ENCODE results near the gene MON2.
A peak's percentile ranks its signal among the peaks of the same experiment; 100 is the strongest.
"Not testable (repeated sequence)": the region's sequence is repeated elsewhere in the genome, so short reads cannot be mapped to it uniquely, and the experiment has no call there.

The MON2 gene

GRCh38 chr12:62552906-62553556 is 86.4 kb downstream of the MON2 start:
- no peak for DNase-seq

- DNase-seq: not testable (repeated sequence)
Observed at GRCh38 chr12:62559366-62559765, 92.7 kb downstream of the MON2 start.

GRCh38 chr12:62562846-62563245 is 96.2 kb downstream of the MON2 start:
- peak; percentile 58 for DNase-seq

GRCh38 chr12:62575036-62575435 is 108.4 kb downstream of the MON2 start:
- DNase-seq: no peak

- no peak for DNase-seq
Observed at GRCh38 chr12:62576503-62576902, 109.9 kb downstream of the MON2 start.

GRCh38 chr12:62578726-62579125 is 112.1 kb downstream of the MON2 start:
- no peak for DNase-seq

GRCh38 chr12:62581288-62582064 is 114.8 kb downstream of the MON2 start:
- DNase-seq: peak; percentile 64

GRCh38 chr12:62582065-62582366 is 115.4 kb downstream of the MON2 start:
- no peak for DNase-seq

- DNase-seq: no peak
Observed at GRCh38 chr12:62584619-62585018, 118.0 kb downstream of the MON2 start.

GRCh38 chr12:62586850-62587249 is 120.2 kb downstream of the MON2 start:
- DNase-seq: no peak

- DNase-seq: no peak
Observed at GRCh38 chr12:62588916-62589315, 122.3 kb downstream of the MON2 start.

GRCh38 chr12:62597253-62597652 is 130.6 kb downstream of the MON2 start:
- no peak for DNase-seq

- no peak for DNase-seq
Observed at GRCh38 chr12:62598846-62599245, 132.2 kb downstream of the MON2 start.

- DNase-seq: no peak
Observed at GRCh38 chr12:62599854-62600437, 133.3 kb downstream of the MON2 start.

GRCh38 chr12:62601765-62602164 is 135.1 kb downstream of the MON2 start:
- no peak for DNase-seq

GRCh38 chr12:62602255-62603060 is 135.8 kb downstream of the MON2 start:
- peak; percentile 95 for DNase-seq

GRCh38 chr12:62603061-62603810 is 136.6 kb downstream of the MON2 start:
- peak; percentile 90 for DNase-seq

GRCh38 chr12:62603811-62604098 is 137.1 kb downstream of the MON2 start:
- no peak for DNase-seq

- peak; percentile 16 for DNase-seq
Observed at GRCh38 chr12:62604373-62604772, 137.7 kb downstream of the MON2 start.

- DNase-seq: peak; percentile 58
Observed at GRCh38 chr12:62604871-62605270, 138.2 kb downstream of the MON2 start.

GRCh38 chr12:62605981-62606380 is 139.4 kb downstream of the MON2 start:
- no peak for DNase-seq

- DNase-seq: no peak
Observed at GRCh38 chr12:62606654-62607053, 140.0 kb downstream of the MON2 start.

GRCh38 chr12:62613081-62613480 is 146.5 kb downstream of the MON2 start:
- DNase-seq: no peak

All from inflammatory macrophage treated with lipopolysaccharide for 4 hours (primary cell).